Uterus (tissue), 2 donors: Measurements from ENCODE around the gene MAMDC2.

ENCODE experiments used
- CTCF ChIP-seq, 4 experiments: fragments of 200-600 bp in 2 of 4; fragments of 450-650 bp in 2 of 4; sonication (generic) in 2 of 4; IDR thresholded peaks; one replicate each; pipeline ENCODE4 v1.5.1; 2016 to 2019; ENCODE audit warnings: antibody characterized with exemption in 4 of 4, mild to moderate bottlenecking in 2 of 4, moderate library complexity in 1 of 4
- POLR2A ChIP-seq, 2 donors: fragments of 450-650 bp; IDR thresholded peaks; one replicate each; pipeline ENCODE4 v1.6.1; 2016; ENCODE audit warnings: antibody characterized with exemption in 2 of 2, mild to moderate bottlenecking in 1 of 2, moderate library complexity in 1 of 2

GRCh38 chr9:70120834-70121510 lies 77.3 kb downstream of the MAMDC2 start:
- TF ChIP-seq CTCF (IDR thresholded peaks at IDR 0.05) (peak in 2 of 4 experiments; percentile 6 to 25), POLR2A (IDR thresholded peaks at IDR 0.05) (no peak)
